ENCODE results near the gene SCN9A. TPM values are rescaled to one million over a fixed set of nuclear protein-coding genes. Genes with fewer than 3 reads are reported as not detected.

Gene SCN9A
- total and polyA plus RNA-seq, 9 of the 15 experiments (the other 6 are each of a cell fraction or from before 2014, with no cell fraction given): 1.4 to 22.8 (median 7.1) TPM

DNA sequence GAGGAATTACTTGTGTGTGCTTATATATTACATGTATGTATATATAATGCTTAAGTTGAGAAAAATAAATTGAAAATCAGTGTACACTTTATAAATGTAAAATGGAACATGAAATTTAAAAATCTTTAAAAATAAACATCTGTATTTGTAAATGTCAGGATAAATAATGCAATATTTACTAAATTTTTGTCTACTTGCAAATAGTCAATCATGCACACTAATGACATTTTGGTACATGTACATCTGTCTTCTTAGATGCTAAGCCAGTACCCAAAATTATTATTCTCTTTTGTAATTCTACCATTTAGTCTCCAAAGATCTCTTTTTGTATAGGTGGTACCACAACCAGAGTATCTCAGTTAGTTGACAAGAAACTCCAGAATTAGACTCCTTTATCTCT, 151.5 kb downstream of the SCN9A start:
- no peaks in the 10 kb centered on the region; the same call in 2 of the 3 replicates for H3K36me3 ChIP-seq (ENCODE audit: control insufficient read depth, insufficient read depth, low read length)
- DNase-seq (ENCODE audit: extremely low read depth in 1 of 4, low spot score in 3 of 4) (no peak), FAIRE-seq (no peak), ATAC-seq (no peak)
- H2AFZ ChIP-seq (ENCODE audit: low read depth, low read length): no peak overlapping the region
- TF ChIP-seq ZNF143 (CRISPR knock-in tag; IDR thresholded peaks at IDR 0.05): no peak
- TF ChIP-seq BRCA1 (IDR thresholded peaks at IDR 0.05): no peak
- no peak for TF ChIP-seq BRCA1 (CRISPR knock-in tag; IDR thresholded peaks at IDR 0.05)
- H3K9ac ChIP-seq (ENCODE audit: insufficient read depth in 1 of 2, low read depth in 2 of 2, low read length in 2 of 2): no peak overlapping the region
- in situ Hi-C loops (cut with MboI): no loop called here
- H3K9me3 ChIP-seq (replicated peaks; ENCODE audit: control insufficient read depth, insufficient read depth, low read depth, low read length): no peaks in the 10 kb centered on the region
- no peak overlapping the region for H3K4me2 ChIP-seq (ENCODE audit: insufficient read depth, low read length)
- H3K27me3 ChIP-seq (ENCODE audit: control insufficient read depth in 2 of 2, insufficient read depth in 2 of 2, low read length in 2 of 2): no peaks in the 10 kb centered on the region
- no peaks in the 10 kb centered on the region for H4K20me1 ChIP-seq (replicated peaks; ENCODE audit: control insufficient read depth, insufficient read depth, low read length)
- intact Hi-C loops (cut with micrococcal nuclease): no loop called here
- ChIA-PET CTCF (ENCODE audit: low intra/inter-chr PET ratio) (no interaction called here), POLR2A (no interaction called here)
- H3K9me1 ChIP-seq (ENCODE audit: control insufficient read depth, insufficient read depth, low read length): no peaks in the 10 kb centered on the region
- no TSS peak for BruUV-seq (replicated peaks)
- H3K79me2 ChIP-seq (ENCODE audit: control insufficient read depth, insufficient read depth, low read length): no peaks in the 10 kb centered on the region
- H3K4me1 ChIP-seq (replicated peaks in 1 of 2; ENCODE audit: control insufficient read depth in 2 of 2, insufficient read depth in 2 of 2, low read length in 2 of 2): no peaks in the 10 kb centered on the region
- H3K4me3 ChIP-seq: no peak overlapping the region
- no peak overlapping the region for H3K27ac ChIP-seq (ENCODE audit: extremely low read depth, low read depth, low read length)

DNA sequence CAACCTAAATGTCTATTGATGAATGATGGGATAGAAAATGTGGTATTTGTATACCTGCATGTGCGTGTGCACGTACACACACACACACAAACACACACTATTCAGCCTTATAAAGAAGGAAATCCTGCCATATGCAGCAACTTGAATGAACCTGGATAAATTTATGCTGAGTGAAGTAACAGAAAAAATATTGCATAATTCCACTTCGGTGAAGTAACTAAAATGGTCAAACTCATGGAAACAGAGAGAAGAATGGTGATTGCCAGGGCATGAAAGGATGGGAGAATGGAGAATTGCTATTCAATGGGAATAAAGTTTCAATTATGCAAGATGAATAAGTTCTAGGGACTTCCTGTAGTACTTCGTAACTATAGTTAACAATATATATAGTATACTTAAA, 152.4 kb downstream of the SCN9A start:
- FAIRE-seq (no peak), DNase-seq (ENCODE audit: extremely low read depth in 1 of 4, low spot score in 3 of 4) (no peak), ATAC-seq (no peak)
- Histone ChIP-seq H3K27ac (ENCODE audit: extremely low read depth, low read depth, low read length) (no peak overlapping the region), H3K9ac (ENCODE audit: insufficient read depth in 1 of 2, low read depth in 2 of 2, low read length in 2 of 2) (no peak overlapping the region), H3K9me1 (ENCODE audit: control insufficient read depth, insufficient read depth, low read length) (no peaks in the 10 kb centered on the region), H3K79me2 (ENCODE audit: control insufficient read depth, insufficient read depth, low read length) (no peaks in the 10 kb centered on the region), H3K36me3 (ENCODE audit: control insufficient read depth, insufficient read depth, low read length) (no peaks in the 10 kb centered on the region), H3K4me2 (ENCODE audit: insufficient read depth, low read length) (no peak overlapping the region), H3K4me3 (no peak overlapping the region), H3K27me3 (ENCODE audit: control insufficient read depth in 2 of 2, insufficient read depth in 2 of 2, low read length in 2 of 2) (no peaks in the 10 kb centered on the region), H3K9me3 (replicated peaks; ENCODE audit: control insufficient read depth, insufficient read depth, low read depth, low read length) (no peaks in the 10 kb centered on the region), H4K20me1 (replicated peaks; ENCODE audit: control insufficient read depth, insufficient read depth, low read length) (no peaks in the 10 kb centered on the region), H2AFZ (ENCODE audit: low read depth, low read length) (no peak overlapping the region), H3K4me1 (replicated peaks in 1 of 2; ENCODE audit: control insufficient read depth in 2 of 2, insufficient read depth in 2 of 2, low read length in 2 of 2) (no peaks in the 10 kb centered on the region)
- intact Hi-C loops (cut with micrococcal nuclease) (no loop called here), in situ Hi-C loops (cut with MboI) (no loop called here)
- TF ChIP-seq ZNF121 (CRISPR knock-in tag; conservative IDR thresholded peaks at IDR 0.05) (no peak), CEBPG (CRISPR knock-in tag; IDR thresholded peaks at IDR 0.05) (no peak), CEBPG (tag; conservative IDR thresholded peaks at IDR 0.05 in 1 of 2, IDR thresholded peaks at IDR 0.05 in 1 of 2) (peak in 1 of 2 experiments; percentile 66; a peak in 2 of 4 replicates)
- no TSS peak for BruUV-seq (replicated peaks)
- ChIA-PET CTCF (ENCODE audit: low intra/inter-chr PET ratio) (no interaction called here), POLR2A (no interaction called here)
- WGBS (ENCODE audit: insufficient coverage, low coverage, missing lambda C conversion rate): 51% methylated on average over 4 of the region's 4 CpGs
